H1 (cell line): ENCODE data around the gene TRIM44.

ENCODE experiments used
- CBX5 ChIP-seq: fragments of 300-800, 300-1000 bp; sonication (generic); IDR thresholded peaks from 2 replicates; pipeline ENCODE4 v1.7.1; 2016; ENCODE audit warnings: antibody characterized with exemption, low read length, low read depth
- EP300 ChIP-seq, 2 experiments: IDR thresholded peaks; 1 replicate in 1 of 2; 2 replicates in 1 of 2; pipeline ENCODE4 v1.6.1; 2011 to 2012; ENCODE audit warnings: low read depth in 2 of 2, low read length in 2 of 2, mild to moderate bottlenecking in 2 of 2, borderline replicate concordance in 1 of 2, inconsistent platforms in 1 of 2, moderate library complexity in 1 of 2
- MAX ChIP-seq: IDR thresholded peaks from 2 replicates; pipeline ENCODE4 v1.6.1; 2012; ENCODE audit warnings: inconsistent platforms
- POLR2A ChIP-seq, 2 experiments: IDR thresholded peaks; 1 replicate in 1 of 2; 2 replicates in 1 of 2; pipeline ENCODE4 v1.6.1; 2011; ENCODE audit warnings: low read depth in 2 of 2, low read length in 2 of 2, mild to moderate bottlenecking in 2 of 2; ENCODE audit errors: control extremely low read depth in 1 of 2
- POLR2AphosphoS5 ChIP-seq: IDR thresholded peaks from 2 replicates; pipeline ENCODE4 v1.6.1; 2011; ENCODE audit warnings: low read depth, low read length
- RXRA ChIP-seq: IDR thresholded peaks from 2 replicates; pipeline ENCODE4 v1.6.1; 2011; ENCODE audit warnings: low read depth, mild to moderate bottlenecking, low read length, moderate library complexity; ENCODE audit not compliant: insufficient read depth
- SP1 ChIP-seq: IDR thresholded peaks from 2 replicates; pipeline ENCODE4 v1.6.1; 2011; ENCODE audit warnings: low read depth, low read length
- TAF1 ChIP-seq: IDR thresholded peaks from 2 replicates; pipeline ENCODE4 v1.6.1; 2011; ENCODE audit warnings: mild to moderate bottlenecking, low read depth, low read length
- TEAD4 ChIP-seq: IDR thresholded peaks from 2 replicates; pipeline ENCODE4 v1.6.1; 2012; ENCODE audit warnings: low read depth, low read length, inconsistent platforms, mixed read lengths
- USF2 ChIP-seq: IDR thresholded peaks from 2 replicates; pipeline ENCODE4 v1.6.1; 2011; ENCODE audit warnings: low read length, improper control_type of control experiment
- TF ChIP-seq, protein P1 (sequence below), 3 experiments: IDR thresholded peaks; 1 replicate in 2 of 3; 2 replicates in 1 of 3; pipeline versions ENCODE4 v1.5.1 to v1.6.1; 2011; ENCODE audit warnings: low read length in 3 of 3, mild to moderate bottlenecking in 3 of 3, inconsistent platforms in 2 of 3, low read depth in 1 of 3, moderate library complexity in 1 of 3; ENCODE audit not compliant: insufficient read depth in 1 of 3; ENCODE audit errors: control extremely low read depth in 1 of 3
- TF ChIP-seq, protein P2 (sequence below): IDR thresholded peaks from 2 replicates; pipeline ENCODE4 v1.6.1; 2011; ENCODE audit warnings: low read depth, mild to moderate bottlenecking, low read length; ENCODE audit not compliant: insufficient read depth

- TF ChIP-seq POLR2A (IDR thresholded peaks at IDR 0.05; ENCODE audit: control extremely low read depth in 1 of 2, low read depth in 2 of 2, low read length in 2 of 2) (no peak), POLR2AphosphoS5 (no peak), MAX (no peak), EP300 (IDR thresholded peaks at IDR 0.05; ENCODE audit: borderline replicate concordance in 1 of 2, low read depth in 2 of 2, low read length in 2 of 2) (no peak), SP1 (no peak), USF2 (no peak), RXRA (no peak), TAF1 (no peak), TEAD4 (no peak), CBX5 (no peak)
- TF ChIP-seq, protein P1, sequence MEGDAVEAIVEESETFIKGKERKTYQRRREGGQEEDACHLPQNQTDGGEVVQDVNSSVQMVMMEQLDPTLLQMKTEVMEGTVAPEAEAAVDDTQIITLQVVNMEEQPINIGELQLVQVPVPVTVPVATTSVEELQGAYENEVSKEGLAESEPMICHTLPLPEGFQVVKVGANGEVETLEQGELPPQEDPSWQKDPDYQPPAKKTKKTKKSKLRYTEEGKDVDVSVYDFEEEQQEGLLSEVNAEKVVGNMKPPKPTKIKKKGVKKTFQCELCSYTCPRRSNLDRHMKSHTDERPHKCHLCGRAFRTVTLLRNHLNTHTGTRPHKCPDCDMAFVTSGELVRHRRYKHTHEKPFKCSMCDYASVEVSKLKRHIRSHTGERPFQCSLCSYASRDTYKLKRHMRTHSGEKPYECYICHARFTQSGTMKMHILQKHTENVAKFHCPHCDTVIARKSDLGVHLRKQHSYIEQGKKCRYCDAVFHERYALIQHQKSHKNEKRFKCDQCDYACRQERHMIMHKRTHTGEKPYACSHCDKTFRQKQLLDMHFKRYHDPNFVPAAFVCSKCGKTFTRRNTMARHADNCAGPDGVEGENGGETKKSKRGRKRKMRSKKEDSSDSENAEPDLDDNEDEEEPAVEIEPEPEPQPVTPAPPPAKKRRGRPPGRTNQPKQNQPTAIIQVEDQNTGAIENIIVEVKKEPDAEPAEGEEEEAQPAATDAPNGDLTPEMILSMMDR (IDR thresholded peaks at IDR 0.05; ENCODE audit: control extremely low read depth in 1 of 3, insufficient read depth in 1 of 3, low read depth in 1 of 3, low read length in 3 of 3): no peak
- TF ChIP-seq, protein P2, sequence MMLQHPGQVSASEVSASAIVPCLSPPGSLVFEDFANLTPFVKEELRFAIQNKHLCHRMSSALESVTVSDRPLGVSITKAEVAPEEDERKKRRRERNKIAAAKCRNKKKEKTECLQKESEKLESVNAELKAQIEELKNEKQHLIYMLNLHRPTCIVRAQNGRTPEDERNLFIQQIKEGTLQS: no peak
Observed at GRCh38 chr11:35800970-35801953, 138.7 kb downstream of the TRIM44 start.
